ENCODE data around the gene GLI3.

Gene GLI3

GRCh38 chr7:42035210-42035609 is 201.8 kb downstream of the GLI3 start:
- in situ Hi-C loops (cut with HindIII; ENCODE audit: low pct_ligation_motif_present, low pct_unique_long_range_greater_than_20kb, low sequenced_read_pairs) = no loop called here
- no peak for DNase-seq

GRCh38 chr7:42033480-42033879 is 203.5 kb downstream of the GLI3 start:
- in situ Hi-C loops (cut with HindIII; ENCODE audit: low pct_ligation_motif_present, low pct_unique_long_range_greater_than_20kb, low sequenced_read_pairs) = no loop called here
- DNase-seq = no peak

- in situ Hi-C loops (cut with HindIII; ENCODE audit: low pct_ligation_motif_present, low pct_unique_long_range_greater_than_20kb, low sequenced_read_pairs) = no loop called here
- no peak for DNase-seq
These were observed 207.6 kb downstream of the GLI3 start for GRCh38 chr7:42029405-42029804.

- DNase-seq = no peak
- in situ Hi-C loops (cut with HindIII; ENCODE audit: low pct_ligation_motif_present, low pct_unique_long_range_greater_than_20kb, low sequenced_read_pairs) = no loop called here
These were observed 209.5 kb downstream of the GLI3 start for GRCh38 chr7:42027521-42027920.

- in situ Hi-C loops (cut with HindIII; ENCODE audit: low pct_ligation_motif_present, low pct_unique_long_range_greater_than_20kb, low sequenced_read_pairs) = no loop called here
- no peak for DNase-seq
These were observed 210.3 kb downstream of the GLI3 start for GRCh38 chr7:42026622-42027197.

GRCh38 chr7:42025635-42026375 is 211.2 kb downstream of the GLI3 start:
- in situ Hi-C loops (cut with HindIII; ENCODE audit: low pct_ligation_motif_present, low pct_unique_long_range_greater_than_20kb, low sequenced_read_pairs) = no loop called here

GRCh38 chr7:42024537-42024936 is 212.5 kb downstream of the GLI3 start:
- in situ Hi-C loops (cut with HindIII; ENCODE audit: low pct_ligation_motif_present, low pct_unique_long_range_greater_than_20kb, low sequenced_read_pairs) = no loop called here
- no peak for DNase-seq

More at GRCh38 chr7:42025635-42026375, 211.2 kb downstream of the GLI3 start:
- no peak for DNase-seq

GRCh38 chr7:42023262-42023661 is 213.7 kb downstream of the GLI3 start:
- in situ Hi-C loops (cut with HindIII; ENCODE audit: low pct_ligation_motif_present, low pct_unique_long_range_greater_than_20kb, low sequenced_read_pairs) = no loop called here
- DNase-seq = no peak

GRCh38 chr7:42022791-42023190 is 214.2 kb downstream of the GLI3 start:
- no peak for DNase-seq
- in situ Hi-C loops (cut with HindIII; ENCODE audit: low pct_ligation_motif_present, low pct_unique_long_range_greater_than_20kb, low sequenced_read_pairs) = no loop called here

GRCh38 chr7:42022056-42022455 is 215.0 kb downstream of the GLI3 start:
- no peak for DNase-seq
- in situ Hi-C loops (cut with HindIII; ENCODE audit: low pct_ligation_motif_present, low pct_unique_long_range_greater_than_20kb, low sequenced_read_pairs) = no loop called here

GRCh38 chr7:42021631-42022030 is 215.4 kb downstream of the GLI3 start:
- in situ Hi-C loops (cut with HindIII; ENCODE audit: low pct_ligation_motif_present, low pct_unique_long_range_greater_than_20kb, low sequenced_read_pairs) = no loop called here
- DNase-seq = no peak

- no peak for DNase-seq
- in situ Hi-C loops (cut with HindIII; ENCODE audit: low pct_ligation_motif_present, low pct_unique_long_range_greater_than_20kb, low sequenced_read_pairs) = no loop called here
These were observed 216.9 kb downstream of the GLI3 start for GRCh38 chr7:42020061-42020460.

- in situ Hi-C loops (cut with HindIII; ENCODE audit: low pct_ligation_motif_present, low pct_unique_long_range_greater_than_20kb, low sequenced_read_pairs) = no loop called here
- DNase-seq = no peak
These were observed 219.5 kb downstream of the GLI3 start for GRCh38 chr7:42017349-42017986.

GRCh38 chr7:42016517-42016916 is 220.5 kb downstream of the GLI3 start:
- in situ Hi-C loops (cut with HindIII; ENCODE audit: low pct_ligation_motif_present, low pct_unique_long_range_greater_than_20kb, low sequenced_read_pairs) = no loop called here
- DNase-seq = no peak

- DNase-seq = peak; percentile 61
- in situ Hi-C loops (cut with HindIII; ENCODE audit: low pct_ligation_motif_present, low pct_unique_long_range_greater_than_20kb, low sequenced_read_pairs) = no loop called here
These were observed 222.1 kb downstream of the GLI3 start for GRCh38 chr7:42014625-42015618.

- no peak for DNase-seq
- in situ Hi-C loops (cut with HindIII; ENCODE audit: low pct_ligation_motif_present, low pct_unique_long_range_greater_than_20kb, low sequenced_read_pairs) = no loop called here
These were observed 224.1 kb downstream of the GLI3 start for GRCh38 chr7:42012786-42013360.

GRCh38 chr7:42012313-42012712 is 224.7 kb downstream of the GLI3 start:
- DNase-seq = no peak
- in situ Hi-C loops (cut with HindIII; ENCODE audit: low pct_ligation_motif_present, low pct_unique_long_range_greater_than_20kb, low sequenced_read_pairs) = no loop called here

- DNase-seq = no peak
- in situ Hi-C loops (cut with HindIII; ENCODE audit: low pct_ligation_motif_present, low pct_unique_long_range_greater_than_20kb, low sequenced_read_pairs) = no loop called here
These were observed 225.2 kb downstream of the GLI3 start for GRCh38 chr7:42011846-42012245.
